ENCODE measurements around the gene NRIP3. TPM values are rescaled to one million over a fixed set of nuclear protein-coding genes. Genes with fewer than 3 reads are reported as not detected.

NRIP3 gene
- total RNA-seq, 1 donor from 2014 or later: 24.9 TPM

DNA sequence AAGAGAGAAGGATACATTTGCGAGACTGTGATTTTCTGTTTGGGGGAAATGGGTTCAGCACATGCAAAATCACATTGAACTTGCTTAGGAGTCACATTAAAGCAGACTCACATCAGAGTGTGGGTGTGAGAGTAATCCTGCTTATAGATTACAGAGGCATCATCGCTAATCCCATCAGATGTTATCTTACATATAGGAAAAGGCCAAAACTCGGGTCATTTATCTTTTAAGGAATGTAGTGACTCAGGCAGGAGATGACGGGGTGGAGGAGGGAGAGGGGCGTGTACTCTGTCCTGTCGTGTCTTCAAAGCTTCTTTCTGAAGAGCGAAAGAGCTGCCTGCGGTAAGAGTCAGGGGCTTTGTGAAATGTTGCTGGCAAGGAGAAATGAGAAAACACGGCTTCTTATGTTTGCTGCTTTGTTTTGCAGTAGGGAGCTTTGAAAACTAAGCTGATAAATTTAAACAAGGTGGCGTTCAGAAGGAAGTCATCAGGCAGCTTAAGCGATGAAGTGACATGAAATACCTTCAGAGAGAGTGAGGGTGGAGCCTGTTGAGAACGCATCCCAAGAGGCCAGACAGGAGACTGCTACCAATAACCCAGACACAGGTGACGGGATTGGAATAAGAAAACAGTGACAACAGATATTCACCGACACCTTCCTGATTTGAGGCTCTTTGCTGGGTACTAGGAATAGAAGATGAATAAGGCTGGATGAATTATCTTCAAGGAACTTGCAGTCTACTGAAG lies 68.9 kb downstream of the NRIP3 start:
- DNase-seq (ENCODE audit: low spot score in 2 of 2) (no peak), FAIRE-seq (no peak)

DNA sequence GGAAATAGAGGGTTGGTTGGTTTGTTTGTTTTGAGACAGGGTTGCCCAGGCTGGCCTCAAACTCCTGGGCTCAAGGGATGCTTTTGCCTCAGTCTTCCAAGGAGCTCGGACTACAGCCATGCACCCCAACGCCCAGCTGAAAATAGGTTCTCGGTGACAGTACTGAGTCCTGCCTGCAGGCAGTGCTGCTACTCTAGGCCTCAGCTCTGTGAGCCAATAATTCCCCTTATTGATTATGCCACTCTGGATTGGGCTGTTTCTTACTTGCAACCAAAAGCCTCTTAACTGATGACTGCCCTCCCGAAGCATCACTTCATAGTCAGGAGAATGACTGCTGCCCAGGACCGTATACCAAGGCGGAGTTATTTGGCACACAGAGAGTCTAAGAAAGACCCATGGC lies 69.9 kb downstream of the NRIP3 start:
- FAIRE-seq (no peak), DNase-seq (ENCODE audit: low spot score in 2 of 2) (no peak)

DNA sequence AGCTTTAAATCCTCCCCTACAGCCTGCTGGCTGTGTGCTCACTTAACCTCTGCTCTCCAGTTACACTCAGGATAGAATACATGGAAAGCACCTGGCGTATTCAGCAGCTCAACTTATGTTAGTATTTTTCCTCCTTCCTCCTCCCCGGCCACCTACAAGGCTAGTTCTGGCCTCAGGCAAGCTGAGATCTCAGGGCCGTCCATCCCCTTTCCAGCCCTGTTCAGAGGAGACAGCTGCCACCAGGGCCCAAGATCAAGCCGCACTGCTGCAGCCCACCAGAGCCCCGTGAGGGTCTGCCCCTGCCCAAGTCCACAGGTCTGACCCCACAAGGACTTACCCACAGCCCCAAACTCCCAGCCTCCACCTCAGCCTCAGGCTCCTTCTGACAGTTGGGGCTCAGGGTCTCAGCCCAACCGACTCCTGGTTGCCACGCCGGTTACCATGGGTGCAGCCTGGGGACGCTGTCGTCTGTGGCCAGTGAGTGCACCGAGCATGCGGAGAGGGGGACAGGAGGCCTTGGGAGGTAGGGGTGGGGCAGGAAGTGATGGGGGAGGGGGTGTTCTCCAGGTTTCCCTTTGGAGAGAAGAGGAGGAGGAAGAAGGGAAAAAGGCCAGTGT lies 71.1 kb downstream of the NRIP3 start, which contains the start of gene C11orf16:
Gene C11orf16, minus strand, starts transcription at position 384 of the 617 bp plus-strand sequence. CDS start 639 bp downstream, outside the sequence.
- FAIRE-seq (no peak), DNase-seq (ENCODE audit: low spot score in 2 of 2) (no peak)

Small RNA genes within 50 kb of the gene (small RNA-seq; reads per million reads assigned to genes)
- not detected for gene RF00019

Other genes with a start within 250 kb of the NRIP3 start
- 22.4 TPM for gene AKIP1, start 92.8 kb downstream of the NRIP3 start, total RNA-seq
- not detected for gene C11orf16, start 71.1 kb downstream of the NRIP3 start, total RNA-seq
- gene ASCL3, start 61.0 kb downstream of the NRIP3 start, total RNA-seq: not detected
- 65.2 TPM for gene TMEM9B, start 39.6 kb downstream of the NRIP3 start, total RNA-seq
- gene SCUBE2, start 87.6 kb upstream of the NRIP3 start, total RNA-seq: 2.9 TPM

Data from frontal cortex (tissue), 4 donors.